ENCODE results near the gene GCH1. TPM values are rescaled to one million over a fixed set of nuclear protein-coding genes. Genes with fewer than 3 reads are reported as not detected.
"Not testable (repeated sequence)": the region's sequence is repeated elsewhere in the genome, so short reads cannot be mapped to it uniquely, and the experiment has no call there.

The GCH1 gene
- total RNA-seq, 2 experiments from 2014 or later = 68.7 to 70.3 TPM

DNA sequence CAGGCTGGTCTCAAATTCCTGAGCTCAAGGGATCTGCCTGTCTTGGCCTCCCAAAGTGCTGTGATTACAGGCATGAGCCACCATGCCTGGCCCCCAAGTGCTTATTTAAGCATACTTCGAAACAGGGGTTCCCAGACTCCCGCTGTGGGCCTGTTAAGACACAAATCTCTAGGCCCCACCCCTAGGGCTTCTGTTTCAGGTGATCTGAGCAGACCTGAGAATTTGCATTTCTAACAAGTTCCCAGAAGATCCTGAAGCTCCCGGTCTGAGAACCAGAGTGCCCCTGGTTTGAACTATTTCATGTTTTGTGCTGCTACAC lies 25.0 kb downstream of the GCH1 start:
- POLR2A ChIA-PET = interaction anchor here (0.6 to 2.2 kb wide), 2 partner anchors 25 to 341 kb away, joined by 3 to 5 read pairs; partner anchors contain the start of gene GCH1
- CTCF ChIA-PET = interaction anchor here (1.8 kb wide), 1 partner anchor 26 kb away, joined by 5 read pairs; the partner anchor contains the start of gene GCH1

GRCh38 chr14:54877015-54877702 lies 25.5 kb downstream of the GCH1 start:
- ChIA-PET CTCF (interaction anchor here (1.8 kb wide), 1 partner anchor 26 kb away, joined by 5 read pairs; the partner anchor contains the start of gene GCH1), POLR2A (interaction anchor here (0.6 to 2.2 kb wide), 2 partner anchors 26 to 341 kb away, joined by 3 to 5 read pairs; partner anchors contain the start of gene GCH1)
- Mint-ChIP-seq H3K27ac (no peak overlapping the region), H3K4me3 (no peak overlapping the region), H3K36me3 (ENCODE audit: low read depth) (peaks cover 33% of the 10 kb centered on the region), H3K27me3 (no peaks in the 10 kb centered on the region), H3K9me3 (peaks cover 4% of the 10 kb centered on the region), H3K4me1 (peaks cover 26% of the 10 kb centered on the region)
- DNase-seq = no peak

More for the DNA sequence above, 25.0 kb downstream of the GCH1 start:
- DNase-seq = no peak
- H3K4me1 Mint-ChIP-seq = peaks cover 31% of the 10 kb centered on the region
- peaks cover 33% of the 10 kb centered on the region for H3K36me3 Mint-ChIP-seq (ENCODE audit: low read depth)
- no peak overlapping the region for H3K4me3 Mint-ChIP-seq
- peaks cover 4% of the 10 kb centered on the region for H3K9me3 Mint-ChIP-seq
- H3K27me3 Mint-ChIP-seq = no peaks in the 10 kb centered on the region
- no peak overlapping the region for H3K27ac Mint-ChIP-seq

GRCh38 chr14:54875648-54876047 lies 27.0 kb downstream of the GCH1 start:
- H3K27me3 Mint-ChIP-seq, DNase-seq, H3K4me3 Mint-ChIP-seq, CTCF ChIA-PET, H3K9me3 Mint-ChIP-seq, H3K27ac Mint-ChIP-seq: not testable (repeated sequence)
- POLR2A ChIA-PET = interaction anchor here (2.2 kb wide), 1 partner anchor 27 kb away, joined by 5 read pairs; the partner anchor contains the start of gene GCH1
- peaks cover 33% of the 10 kb centered on the region for H3K36me3 Mint-ChIP-seq (ENCODE audit: low read depth)
- peaks cover 25% of the 10 kb centered on the region for H3K4me1 Mint-ChIP-seq

GRCh38 chr14:54870154-54871090 lies 32.2 kb downstream of the GCH1 start:
- H3K27me3 Mint-ChIP-seq, H3K9me3 Mint-ChIP-seq, CTCF ChIA-PET, H3K27ac Mint-ChIP-seq, POLR2A ChIA-PET: not testable (repeated sequence)
- Mint-ChIP-seq H3K4me3 (peak overlapping the region; percentile 4), H3K36me3 (ENCODE audit: low read depth) (peaks cover 11% of the 10 kb centered on the region), H3K4me1 (peaks cover 19% of the 10 kb centered on the region)
- peak; percentile 25 for DNase-seq

DNA sequence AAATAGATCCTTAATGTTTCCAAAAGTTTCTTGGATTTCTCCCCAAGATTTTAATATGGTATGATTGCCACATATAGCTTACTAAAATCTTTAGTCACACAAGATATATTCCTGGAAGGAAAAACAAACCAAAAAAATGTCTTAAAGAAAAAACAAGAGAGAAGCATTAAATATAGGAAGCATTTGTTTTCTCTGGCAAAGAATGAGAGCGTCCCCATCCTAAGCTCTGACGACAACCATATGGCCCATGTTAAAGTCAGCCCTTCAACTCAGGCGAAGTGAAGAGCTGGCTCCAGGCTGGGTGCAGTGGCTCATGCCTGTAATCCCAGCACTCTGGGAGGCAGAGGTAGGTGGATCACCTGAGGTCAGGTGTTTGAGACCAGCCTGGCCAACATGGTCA lies 35.6 kb downstream of the GCH1 start:
- CTCF ChIA-PET = no interaction called here
- peaks cover 15% of the 10 kb centered on the region for H3K36me3 Mint-ChIP-seq (ENCODE audit: low read depth)
- H3K4me3 Mint-ChIP-seq = no peak overlapping the region
- H3K27me3 Mint-ChIP-seq = no peaks in the 10 kb centered on the region
- H3K9me3 Mint-ChIP-seq = no peaks in the 10 kb centered on the region
- no peak overlapping the region for H3K27ac Mint-ChIP-seq
- POLR2A ChIA-PET = interaction anchor here (1.3 kb wide), 2 partner anchors 14 kb away, joined by 3 to 6 read pairs; no protein-coding TSS in a partner anchor
- H3K4me1 Mint-ChIP-seq = peaks cover 19% of the 10 kb centered on the region
- DNase-seq = no peak

GRCh38 chr14:54866588-54866987 lies 36.0 kb downstream of the GCH1 start:
- no peaks in the 10 kb centered on the region for H3K27me3 Mint-ChIP-seq
- no peak for DNase-seq
- CTCF ChIA-PET = interaction anchor here (0.6 to 0.8 kb wide), 2 partner anchors 15 to 114 kb away, joined by 3 read pairs; no protein-coding TSS in a partner anchor
- no peaks in the 10 kb centered on the region for H3K9me3 Mint-ChIP-seq
- peaks cover 15% of the 10 kb centered on the region for H3K36me3 Mint-ChIP-seq (ENCODE audit: low read depth)
- no peak overlapping the region for H3K4me3 Mint-ChIP-seq
- H3K4me1 Mint-ChIP-seq = peaks cover 19% of the 10 kb centered on the region
- POLR2A ChIA-PET = interaction anchor here (1.1 to 1.3 kb wide), 2 partner anchors 12 to 15 kb away, joined by 3 to 6 read pairs; no protein-coding TSS in a partner anchor
- H3K27ac Mint-ChIP-seq = no peak overlapping the region

DNA sequence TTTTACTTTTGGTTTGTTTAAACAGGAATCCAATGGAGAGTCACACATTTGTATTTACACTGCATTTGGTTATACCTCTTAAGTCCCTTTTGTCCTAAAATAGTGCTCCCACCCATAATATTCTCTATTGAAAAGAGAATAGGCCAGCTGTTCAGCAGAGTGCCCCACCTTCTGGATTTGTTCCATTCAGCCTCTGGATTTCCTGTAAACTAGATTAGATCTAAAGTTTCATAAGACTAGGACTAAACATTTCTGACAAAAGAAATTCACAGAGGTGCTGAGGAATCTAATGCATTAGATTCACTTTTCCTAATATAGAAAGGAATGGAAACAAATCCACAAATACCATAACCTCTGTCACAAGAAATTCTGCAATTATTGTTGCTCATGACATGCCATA lies 38.1 kb downstream of the GCH1 start:
- DNase-seq = no peak
- Mint-ChIP-seq H3K36me3 (ENCODE audit: low read depth) (peaks cover 17% of the 10 kb centered on the region), H3K4me1 (peaks cover 9% of the 10 kb centered on the region), H3K9me3 (no peaks in the 10 kb centered on the region), H3K27me3 (no peaks in the 10 kb centered on the region), H3K4me3 (no peak overlapping the region), H3K27ac (no peak overlapping the region)
- ChIA-PET CTCF (no interaction called here), POLR2A (no interaction called here)

DNA sequence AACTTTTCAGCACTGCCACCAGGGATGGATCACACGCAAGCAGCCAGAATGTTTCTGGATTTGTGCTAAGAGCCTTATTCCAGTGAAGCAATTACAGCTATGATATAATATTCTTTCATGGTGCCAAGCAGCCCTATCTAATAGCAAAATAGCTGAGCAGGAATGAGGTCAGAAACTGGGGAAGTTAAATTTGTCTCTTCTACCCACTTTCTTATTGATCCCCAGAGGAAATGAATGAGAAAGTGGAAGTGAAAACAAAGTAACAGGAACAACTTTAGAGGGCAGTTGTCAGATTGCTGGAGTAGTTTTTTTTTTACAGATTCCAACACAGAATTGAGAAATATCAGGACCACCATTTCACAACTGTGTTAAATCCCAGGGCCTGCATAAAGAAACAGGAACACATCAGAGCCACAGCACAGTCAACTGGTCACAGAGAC lies 44.8 kb downstream of the GCH1 start:
- POLR2A ChIA-PET = interaction anchor here (1.0 kb wide), 1 partner anchor 43 kb away, joined by 3 read pairs; no protein-coding TSS in a partner anchor
- Mint-ChIP-seq H3K36me3 (ENCODE audit: low read depth) (peaks cover 35% of the 10 kb centered on the region), H3K9me3 (no peaks in the 10 kb centered on the region), H3K4me3 (no peak overlapping the region), H3K4me1 (peaks cover 17% of the 10 kb centered on the region), H3K27ac (no peak overlapping the region), H3K27me3 (no peaks in the 10 kb centered on the region)
- CTCF ChIA-PET = interaction anchor here (0.5 to 0.6 kb wide), 2 partner anchors 20 to 764 kb away, joined by 3 to 4 read pairs; no protein-coding TSS in a partner anchor
- no peak for DNase-seq

DNA sequence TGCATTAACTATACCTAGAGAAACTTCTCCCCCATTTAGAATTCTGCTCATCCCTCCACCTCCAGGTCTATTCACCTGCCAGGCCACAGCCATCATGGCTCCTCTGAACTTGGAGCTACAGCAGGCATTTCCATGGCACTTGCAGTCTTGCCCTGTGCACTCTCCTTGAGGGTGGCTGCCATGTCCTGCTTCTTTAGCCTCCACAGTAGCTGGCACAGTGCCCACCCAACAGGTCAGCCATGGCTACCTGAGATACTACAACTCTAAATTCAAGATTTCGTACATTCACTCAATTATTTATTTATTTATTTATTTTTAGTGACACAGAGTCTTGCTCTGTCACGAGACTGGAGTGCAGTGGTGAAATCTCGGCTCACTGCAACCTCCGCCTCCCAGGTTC lies 46.5 kb downstream of the GCH1 start:
- no peak for DNase-seq
- Mint-ChIP-seq H3K4me3 (no peak overlapping the region), H3K9me3 (no peaks in the 10 kb centered on the region), H3K4me1 (peaks cover 17% of the 10 kb centered on the region), H3K27me3 (no peaks in the 10 kb centered on the region), H3K27ac (no peak overlapping the region), H3K36me3 (ENCODE audit: low read depth) (peaks cover 34% of the 10 kb centered on the region)
- ChIA-PET POLR2A (no interaction called here), CTCF (no interaction called here)

- ChIA-PET CTCF (no interaction called here), POLR2A (no interaction called here)
- no peak for DNase-seq
- Mint-ChIP-seq H3K4me3 (no peak overlapping the region), H3K27me3 (no peaks in the 10 kb centered on the region), H3K4me1 (peaks cover 17% of the 10 kb centered on the region), H3K9me3 (no peaks in the 10 kb centered on the region), H3K27ac (no peak overlapping the region), H3K36me3 (ENCODE audit: low read depth) (peaks cover 35% of the 10 kb centered on the region)
Observed at GRCh38 chr14:54854181-54854580, 48.4 kb downstream of the GCH1 start.

GRCh38 chr14:54853339-54853738 lies 49.3 kb downstream of the GCH1 start:
- Mint-ChIP-seq H3K4me3 (no peak overlapping the region), H3K27ac (no peak overlapping the region), H3K9me3 (no peaks in the 10 kb centered on the region), H3K27me3 (no peaks in the 10 kb centered on the region), H3K36me3 (ENCODE audit: low read depth) (peaks cover 31% of the 10 kb centered on the region), H3K4me1 (peaks cover 13% of the 10 kb centered on the region)
- CTCF ChIA-PET = no interaction called here
- DNase-seq = no peak
- POLR2A ChIA-PET = no interaction called here

GRCh38 chr14:54852215-54852614 lies 50.4 kb downstream of the GCH1 start:
- peaks cover 7% of the 10 kb centered on the region for H3K4me1 Mint-ChIP-seq
- H3K27me3 Mint-ChIP-seq = no peaks in the 10 kb centered on the region
- peaks cover 27% of the 10 kb centered on the region for H3K36me3 Mint-ChIP-seq (ENCODE audit: low read depth)
- POLR2A ChIA-PET = no interaction called here
- no peaks in the 10 kb centered on the region for H3K9me3 Mint-ChIP-seq
- CTCF ChIA-PET = no interaction called here
- DNase-seq = no peak
- no peak overlapping the region for H3K4me3 Mint-ChIP-seq
- no peak overlapping the region for H3K27ac Mint-ChIP-seq

GRCh38 chr14:54848910-54849309 lies 53.7 kb downstream of the GCH1 start:
- H3K9me3 Mint-ChIP-seq = no peaks in the 10 kb centered on the region
- no peaks in the 10 kb centered on the region for H3K27me3 Mint-ChIP-seq
- H3K36me3 Mint-ChIP-seq (ENCODE audit: low read depth) = peaks cover 36% of the 10 kb centered on the region
- peaks cover 2% of the 10 kb centered on the region for H3K4me1 Mint-ChIP-seq
- no peak overlapping the region for H3K27ac Mint-ChIP-seq
- H3K4me3 Mint-ChIP-seq = no peak overlapping the region
- ChIA-PET POLR2A (no interaction called here), CTCF (no interaction called here)
- DNase-seq = no peak
